Activated CD4-positive, alpha-beta T cell treated with anti-CD3 and anti-CD28 coated beads for 4 hours (primary cell): ENCODE data around the gene ATP11B.

Experiments used
- DNase-seq, 2 donors: peaks; one replicate each; pipeline ENCODE4 v3.0.0-alpha.2; 2020

The ATP11B gene

DNA sequence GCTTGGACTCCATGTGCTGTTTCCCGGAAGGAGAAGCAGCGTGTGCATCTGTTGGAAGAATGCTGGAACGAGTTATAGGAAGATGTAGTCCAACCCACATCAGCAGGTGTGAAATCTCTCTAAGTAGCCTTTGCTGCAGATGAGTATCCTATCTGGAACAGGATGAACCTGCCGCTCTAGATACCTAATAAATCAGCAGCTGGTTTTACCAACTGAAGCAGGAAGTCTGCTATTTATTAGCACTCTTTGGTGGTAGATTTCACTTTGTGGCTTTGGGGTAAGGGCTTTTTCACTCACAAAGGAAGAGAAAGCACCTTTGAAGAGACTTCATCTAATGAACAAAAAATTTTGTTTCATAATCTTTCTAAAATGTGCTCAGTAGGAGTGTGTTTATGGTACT lies 120.6 kb downstream of the ATP11B start:
- DNase-seq = no peak

GRCh38 chr3:182914341-182914740 lies 121.0 kb downstream of the ATP11B start:
- no peak for DNase-seq

- no peak for DNase-seq
These were observed 123.8 kb downstream of the ATP11B start for GRCh38 chr3:182917134-182917533.

DNA sequence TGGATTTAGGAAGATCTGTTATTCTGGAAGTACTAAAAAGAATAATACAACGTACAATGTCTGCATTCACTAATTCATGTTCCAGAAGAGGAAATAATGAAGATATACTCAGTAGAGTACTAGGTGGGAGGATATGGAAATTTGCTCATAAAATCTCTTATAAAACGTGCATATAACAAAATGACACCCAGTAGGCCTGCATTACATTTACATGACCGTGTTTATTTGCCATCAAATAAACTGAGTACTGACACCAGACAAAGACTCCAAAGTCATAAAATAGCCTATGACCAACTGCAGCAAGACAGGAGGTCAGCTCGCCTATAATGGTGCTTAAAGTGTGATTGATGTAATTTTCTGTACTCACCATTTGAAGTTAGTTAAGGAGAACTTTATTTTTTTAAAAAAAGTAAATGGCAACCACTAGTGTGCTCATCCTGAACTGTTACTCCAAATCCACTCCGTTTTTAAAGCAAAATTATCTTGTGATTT lies 126.6 kb downstream of the ATP11B start:
- DNase-seq = no peak

DNA sequence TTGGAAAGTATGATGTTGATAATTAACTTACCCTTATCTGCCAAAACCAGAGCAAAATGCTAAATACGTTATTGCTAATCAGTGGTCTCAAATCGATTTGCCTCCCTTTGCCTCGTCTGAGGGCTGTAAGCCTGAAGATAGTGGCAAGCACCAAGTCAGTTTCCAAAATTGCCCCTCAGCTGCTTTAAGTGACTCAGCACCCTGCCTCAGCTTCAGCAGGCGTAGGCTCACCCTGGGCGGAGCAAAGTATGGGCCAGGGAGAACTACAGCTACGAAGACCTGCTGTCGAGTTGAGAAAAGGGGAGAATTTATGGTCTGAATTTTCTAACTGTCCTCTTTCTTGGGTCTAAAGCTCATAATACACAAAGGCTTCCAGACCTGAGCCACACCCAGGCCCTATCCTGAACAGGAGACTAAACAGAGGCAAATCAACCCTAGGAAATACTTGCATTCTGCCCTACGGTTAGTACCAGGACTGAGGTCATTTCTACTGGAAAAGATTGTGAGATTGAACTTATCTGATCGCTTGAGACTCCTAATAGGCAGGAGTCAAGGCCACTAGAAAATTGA lies 127.3 kb downstream of the ATP11B start:
- no peak for DNase-seq

DNA sequence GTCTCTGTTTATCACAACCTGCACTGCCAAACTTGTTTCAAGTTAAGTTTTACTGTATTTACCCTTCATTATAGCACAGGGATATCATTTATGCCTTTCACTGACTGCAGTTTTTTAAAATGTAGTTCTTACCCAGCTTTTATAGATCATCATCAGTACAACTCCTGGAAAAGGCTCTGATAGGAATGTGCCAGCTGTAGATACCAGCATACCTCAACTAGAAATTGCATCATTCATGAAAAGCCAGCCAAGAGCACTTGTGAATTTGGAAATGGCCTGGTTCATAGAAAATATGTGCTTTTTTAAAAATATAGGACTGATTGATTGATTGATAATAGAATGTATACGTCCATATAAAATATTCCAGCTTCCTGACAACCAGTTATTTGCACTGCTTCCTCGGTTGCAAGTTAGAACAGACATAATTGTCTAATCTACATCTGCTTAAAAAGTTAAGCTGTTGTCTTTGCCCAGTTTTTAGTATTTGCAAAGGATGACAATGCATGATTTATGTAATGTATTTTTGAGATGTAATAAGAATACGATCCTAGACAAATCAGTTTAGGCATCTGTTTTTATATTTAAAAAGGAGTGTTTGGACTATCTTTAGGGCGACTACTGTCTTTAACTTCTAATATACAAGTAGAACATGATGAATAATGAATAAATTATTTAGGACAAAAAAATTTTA lies 128.5 kb downstream of the ATP11B start:
- no peak for DNase-seq

- no peak for DNase-seq
These were observed 132.1 kb downstream of the ATP11B start for GRCh38 chr3:182925330-182925943.

DNA sequence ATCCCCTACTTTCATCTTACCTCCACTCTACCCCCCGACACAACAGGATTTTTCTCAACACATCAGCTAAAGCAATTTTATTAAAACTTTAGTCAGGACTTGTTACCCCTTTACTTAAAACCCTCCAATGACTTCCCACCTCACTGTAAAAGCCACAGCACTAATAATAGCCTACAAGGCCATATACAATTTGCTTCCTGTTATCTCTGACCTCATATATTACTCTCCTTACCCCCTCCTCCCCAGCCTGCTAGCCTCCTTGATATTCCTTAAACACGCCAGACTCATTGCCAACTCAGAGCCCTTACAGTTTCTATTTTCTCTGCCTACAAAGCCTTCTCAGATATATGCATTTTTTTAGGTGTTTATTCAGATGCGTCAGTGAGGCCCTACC lies 132.6 kb downstream of the ATP11B start:
- no peak for DNase-seq

DNA sequence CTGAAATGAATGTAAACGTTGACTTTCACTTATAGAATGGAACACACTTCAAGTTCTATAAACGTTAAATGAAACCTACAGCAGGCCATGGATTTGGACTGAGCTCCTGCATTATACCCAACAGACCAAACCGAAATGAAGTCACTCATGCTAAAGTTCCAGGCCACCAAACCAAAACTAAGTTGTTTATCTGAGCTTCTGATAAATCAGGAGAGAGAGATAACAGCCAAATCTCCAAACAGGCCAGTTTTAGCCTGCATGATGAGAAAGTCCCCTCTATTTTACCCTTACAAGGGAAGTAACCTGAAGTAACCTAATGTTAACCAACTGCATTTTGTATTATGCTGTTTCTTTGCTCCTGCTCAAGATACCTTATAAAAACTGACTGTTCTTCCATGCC lies 142.5 kb downstream of the ATP11B start:
- DNase-seq = no peak

- DNase-seq = no peak
These were observed 143.1 kb downstream of the ATP11B start for GRCh38 chr3:182936239-182936917.

DNA sequence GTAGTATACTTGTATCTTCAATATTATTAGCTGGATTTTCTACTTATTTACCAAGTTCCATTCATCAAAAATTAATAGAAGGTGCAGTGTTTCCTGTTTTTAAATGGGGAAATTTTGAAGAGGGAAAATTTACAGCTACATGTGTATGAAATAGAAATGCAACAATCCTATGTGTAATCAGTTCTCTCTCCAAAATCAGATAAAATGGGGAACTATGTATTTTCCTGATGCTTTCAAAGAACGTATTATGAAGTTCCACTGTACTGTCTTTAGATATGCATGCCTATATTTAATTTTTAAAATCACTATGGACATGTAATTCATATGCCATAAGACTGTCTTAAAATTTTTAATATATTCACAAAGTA lies 143.6 kb downstream of the ATP11B start:
- DNase-seq = no peak

DNA sequence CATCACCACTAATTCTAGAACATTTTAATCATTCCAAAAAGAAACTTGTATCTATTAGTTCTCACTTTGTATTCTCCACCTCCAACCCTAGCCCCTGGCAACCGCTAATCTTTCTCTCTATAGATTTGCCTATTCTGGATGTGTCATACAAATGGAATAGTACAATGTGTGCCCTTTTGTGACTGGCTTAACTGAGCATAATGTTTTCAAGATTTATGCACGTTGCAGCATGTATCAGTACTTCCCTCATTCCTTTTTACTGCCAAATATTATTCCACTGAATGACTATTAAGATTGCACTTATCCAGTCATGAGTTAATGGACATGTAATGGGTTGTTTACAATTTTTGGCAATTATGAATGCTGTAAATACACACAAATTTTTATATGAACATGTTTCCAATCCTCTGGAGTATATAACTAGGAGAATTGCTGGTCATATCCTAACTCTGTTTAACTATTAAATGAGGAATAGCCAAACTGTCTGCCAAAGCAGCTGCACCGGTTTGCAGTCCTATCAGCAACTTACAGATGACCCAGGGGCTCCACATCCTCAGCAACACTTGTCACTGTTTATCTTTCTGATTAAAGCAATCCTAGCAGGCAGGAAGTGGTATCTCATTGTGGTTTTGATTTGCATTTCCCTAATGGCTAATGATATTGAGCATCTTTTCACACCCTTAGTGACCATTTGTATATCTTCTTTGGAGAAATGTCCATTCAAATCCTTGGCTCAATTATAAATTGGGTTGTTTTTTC lies 144.2 kb downstream of the ATP11B start:
- DNase-seq = no peak

DNA sequence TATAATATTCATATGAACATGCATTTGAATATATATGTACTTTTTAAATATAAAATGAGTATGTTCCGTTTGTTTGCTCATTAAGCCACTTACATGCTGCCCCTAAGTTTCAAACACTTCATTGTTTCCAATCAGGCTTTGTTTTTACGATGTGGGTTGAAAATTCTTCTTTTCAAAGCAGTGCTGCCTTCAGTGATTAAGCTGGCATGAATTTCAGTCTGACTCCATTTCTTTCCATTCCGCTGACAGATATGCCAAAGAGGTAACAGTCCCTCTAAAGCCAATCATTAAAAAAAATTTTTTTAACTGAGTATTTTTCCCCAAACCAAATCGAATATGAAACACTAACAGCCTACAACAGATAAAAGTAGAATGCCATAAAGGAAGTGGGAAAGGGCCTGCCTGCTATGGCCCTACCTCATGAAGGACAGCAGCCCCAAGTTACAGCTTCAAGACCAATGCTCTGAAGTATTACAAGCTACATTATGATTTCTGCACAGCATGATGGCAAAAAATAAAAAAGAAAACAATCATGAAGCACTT lies 147.0 kb downstream of the ATP11B start:
- no peak for DNase-seq

- no peak for DNase-seq
These were observed 148.4 kb downstream of the ATP11B start for GRCh38 chr3:182941719-182942118.

DNA sequence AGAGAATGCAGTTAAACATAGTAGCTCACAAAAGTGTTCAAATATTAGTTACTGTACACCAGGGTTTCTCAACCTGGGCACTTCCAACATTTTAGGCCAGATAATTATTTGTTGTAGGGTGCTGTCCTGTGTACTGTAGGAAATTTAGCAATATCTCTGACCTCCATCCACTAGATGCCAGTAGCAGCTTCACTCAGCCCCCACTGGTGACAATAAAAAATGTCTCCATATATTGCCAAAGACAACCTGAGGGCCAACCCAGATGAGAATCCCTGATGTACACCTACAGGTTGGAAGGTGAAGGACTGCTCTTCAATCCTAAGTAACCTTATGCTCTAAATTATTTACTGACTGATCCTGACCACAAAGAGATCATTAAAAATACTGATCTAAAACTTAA lies 154.6 kb downstream of the ATP11B start:
- no peak for DNase-seq

DNA sequence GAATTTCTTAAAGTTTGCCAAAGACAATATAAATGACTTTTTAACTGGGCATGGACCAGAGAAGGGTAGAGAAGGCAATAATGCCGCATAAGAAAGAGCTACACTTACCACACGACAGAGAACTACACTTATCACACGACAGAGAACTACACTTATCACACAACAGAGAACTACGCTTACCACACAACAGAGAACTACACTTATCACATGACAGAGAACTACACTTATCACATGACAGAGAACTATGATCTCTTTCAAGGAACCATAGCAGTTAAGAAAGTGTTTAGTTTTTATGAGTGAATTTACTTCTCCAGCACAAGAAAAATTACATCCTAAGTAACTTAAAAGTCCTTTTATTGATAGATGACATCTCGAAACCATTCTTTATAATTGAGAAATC lies 155.0 kb downstream of the ATP11B start:
- DNase-seq = no peak

DNA sequence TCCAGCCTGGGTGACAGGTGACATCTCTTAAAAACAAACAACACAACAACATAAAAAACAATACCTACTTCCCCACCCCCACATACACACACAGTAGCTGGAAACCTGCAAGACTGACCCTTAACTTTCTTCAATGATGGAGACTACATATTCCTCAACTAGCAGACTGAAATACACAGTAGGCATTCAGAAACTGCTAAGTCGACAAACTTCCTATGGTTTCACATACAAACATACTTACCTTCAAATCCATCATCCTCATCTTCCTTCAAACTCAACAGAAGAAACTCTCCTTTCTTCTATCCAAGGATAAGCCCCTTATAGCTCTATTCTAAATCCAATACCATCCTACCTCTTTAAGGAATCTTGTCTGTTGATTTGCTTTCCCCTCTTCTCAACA lies 156.4 kb downstream of the ATP11B start:
- no peak for DNase-seq

- no peak for DNase-seq
These were observed 161.4 kb downstream of the ATP11B start for GRCh38 chr3:182954553-182955235.

DNA sequence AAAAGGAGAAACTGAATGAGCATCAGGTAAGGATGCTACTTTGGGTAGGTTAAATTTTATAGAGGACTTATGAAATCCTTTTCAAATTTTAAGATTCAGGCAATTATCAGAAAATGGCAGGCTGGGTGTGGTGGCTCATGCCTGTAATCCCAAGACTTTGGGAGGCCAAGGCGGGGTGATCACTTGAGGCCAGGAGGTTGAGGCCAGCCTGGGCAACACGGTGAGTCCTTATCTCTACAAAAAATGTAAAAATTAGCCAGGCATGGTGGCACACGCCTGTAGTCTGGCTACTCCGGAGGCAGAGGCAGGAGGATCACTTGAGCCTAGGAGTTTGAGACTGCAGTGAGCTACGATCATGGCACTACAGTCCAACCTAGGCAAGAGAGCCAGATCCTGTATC lies 163.9 kb downstream of the ATP11B start:
- no peak for DNase-seq

DNA sequence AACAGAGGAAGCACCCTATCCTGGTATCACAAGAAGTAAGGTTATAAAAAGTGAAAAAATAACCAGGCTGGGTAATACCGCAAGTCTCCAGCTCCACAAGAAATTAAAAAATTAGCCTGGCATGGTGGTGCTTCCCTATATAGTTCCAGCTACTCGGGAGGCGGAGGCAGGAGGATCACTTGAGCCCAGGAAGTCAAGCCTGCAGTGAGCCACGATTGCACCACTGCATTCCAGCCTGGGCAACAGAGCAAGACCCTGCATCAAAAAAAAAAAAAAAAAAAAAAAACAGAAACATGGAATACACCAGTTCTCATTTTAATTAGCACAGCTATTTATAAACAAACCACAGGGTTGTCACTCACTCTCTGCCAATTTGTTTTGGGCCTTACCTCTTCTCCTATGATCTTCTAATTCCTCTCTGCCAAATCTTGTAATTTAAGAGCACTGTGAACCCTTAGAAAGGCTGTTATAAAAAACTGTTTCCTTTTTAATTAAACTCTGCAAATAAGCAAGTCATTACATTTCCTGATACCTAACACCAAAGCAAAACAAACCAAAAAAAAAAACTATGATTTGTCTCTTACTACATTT lies 164.5 kb downstream of the ATP11B start:
- DNase-seq = no peak

DNA sequence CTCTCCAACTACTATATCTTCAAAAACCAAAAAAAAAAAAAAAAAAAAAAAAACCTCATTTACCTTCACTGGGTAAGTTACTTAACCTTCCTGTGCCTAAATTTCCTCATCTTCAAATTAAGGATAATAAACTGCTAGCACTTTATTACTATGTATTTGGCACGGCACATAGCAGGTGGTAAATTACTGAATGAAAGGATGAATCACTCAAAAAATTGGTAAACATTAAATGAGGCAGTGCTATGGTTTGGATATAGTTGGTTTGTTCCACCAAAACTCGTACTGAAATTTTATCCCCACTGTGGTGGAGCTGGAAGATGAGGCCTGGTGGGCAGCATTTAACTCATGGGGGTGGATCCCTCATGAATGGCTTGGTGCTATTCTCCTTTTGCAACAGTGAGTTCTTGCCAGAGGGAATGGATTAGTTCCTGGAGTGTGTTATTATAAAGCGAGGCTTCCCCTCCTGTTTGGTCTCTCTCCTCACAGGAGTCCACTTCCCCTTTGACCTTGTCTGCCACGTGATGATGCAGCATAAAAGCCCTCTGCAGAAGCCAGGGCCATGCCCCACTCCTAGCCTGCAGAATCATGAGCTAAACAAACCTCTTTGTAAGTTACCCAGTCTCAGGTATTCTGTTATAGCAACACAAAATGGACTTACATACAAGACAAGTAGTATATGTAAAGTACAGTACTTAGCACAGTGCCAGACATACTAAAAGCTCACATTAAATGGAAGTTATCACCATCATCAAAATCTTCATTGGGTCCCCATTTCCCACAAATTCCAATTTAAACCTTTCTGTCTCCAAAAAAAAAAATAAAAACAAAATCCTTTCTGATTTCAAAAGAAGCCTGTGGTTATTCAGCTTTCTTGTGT lies 166.4 kb downstream of the ATP11B start:
- no peak for DNase-seq
